NCI-H2107 (cell line): ENCODE measurements around the gene MYOZ1.
"Not testable (repeated sequence)": the region's sequence is repeated elsewhere in the genome, so short reads cannot be mapped to it uniquely, and the experiment has no call there.

Experiments
- DNase-seq: peaks from one replicate; lab custom pipeline; 2025; lab: John Stamatoyannopoulos, UW

Gene MYOZ1

GRCh38 chr10:73647875-73648651 lies 6.8 kb upstream of the MYOZ1 start:
- no peak for DNase-seq

- no peak for DNase-seq
Observed at GRCh38 chr10:73647211-73647874, 6.1 kb upstream of the MYOZ1 start.

- no peak for DNase-seq
Observed at GRCh38 chr10:73646598-73647041, 5.3 kb upstream of the MYOZ1 start.

- no peak for DNase-seq
Observed at GRCh38 chr10:73645251-73645650, 4.0 kb upstream of the MYOZ1 start.

GRCh38 chr10:73644767-73645166 lies 3.5 kb upstream of the MYOZ1 start:
- no peak for DNase-seq

GRCh38 chr10:73644015-73644743 lies 2.9 kb upstream of the MYOZ1 start:
- no peak for DNase-seq

- DNase-seq = no peak
Observed at GRCh38 chr10:73643362-73643761, 2.1 kb upstream of the MYOZ1 start.

GRCh38 chr10:73639286-73639685 lies 2.0 kb downstream of the MYOZ1 start:
- DNase-seq = no peak

- no peak for DNase-seq
Observed at GRCh38 chr10:73635781-73636180, 5.5 kb downstream of the MYOZ1 start.

- DNase-seq = no peak
Observed at GRCh38 chr10:73634421-73634820, 6.9 kb downstream of the MYOZ1 start.

GRCh38 chr10:73629165-73629564 lies 12.1 kb downstream of the MYOZ1 start:
- no peak for DNase-seq

- peak; percentile 15 for DNase-seq
Observed at GRCh38 chr10:73628405-73628804, 12.9 kb downstream of the MYOZ1 start.

- DNase-seq = no peak
Observed at GRCh38 chr10:73627300-73627699, 14.0 kb downstream of the MYOZ1 start.

GRCh38 chr10:73625884-73626752 lies 15.2 kb downstream of the MYOZ1 start:
- peak; percentile 74 for DNase-seq

GRCh38 chr10:73625004-73625883 lies 16.0 kb downstream of the MYOZ1 start:
- no peak for DNase-seq

- DNase-seq = no peak
Observed at GRCh38 chr10:73623056-73623455, 18.2 kb downstream of the MYOZ1 start.

- not testable (repeated sequence) for DNase-seq
Observed at GRCh38 chr10:73620974-73621373, 20.3 kb downstream of the MYOZ1 start.

- not testable (repeated sequence) for DNase-seq
Observed at GRCh38 chr10:73617143-73617542, 24.1 kb downstream of the MYOZ1 start.

- DNase-seq = no peak
Observed at GRCh38 chr10:73614720-73615119, 26.6 kb downstream of the MYOZ1 start.

GRCh38 chr10:73609116-73609515 lies 32.2 kb downstream of the MYOZ1 start:
- DNase-seq = no peak

GRCh38 chr10:73601486-73601921 lies 39.8 kb downstream of the MYOZ1 start:
- DNase-seq = peak; percentile 34
